Activated CD8-positive, alpha-beta memory T cell treated with anti-CD3 and anti-CD28 coated beads, Interleukin-2, amount 50 U/mL, for 48 hours (primary cell): ENCODE measurements around the gene PRSS12.
"Not testable (repeated sequence)": the region's sequence is repeated elsewhere in the genome, so short reads cannot be mapped to it uniquely, and the experiment has no call there.

Experiments used
- DNase-seq: peaks from one replicate; pipeline ENCODE4 v3.0.0-alpha.2; 2020

PRSS12 gene

GRCh38 chr4:118352843-118353533 lies at the start of gene PRSS12:
Gene PRSS12 (minus strand): TSS chr4:118353003. CDS start chr4:118352720, 283 bp downstream.
- DNase-seq: peak; percentile 86

- DNase-seq: no peak
Observed at GRCh38 chr4:118400356-118400755, 47.6 kb upstream of the PRSS12 start.

- DNase-seq: not testable (repeated sequence)
Observed at GRCh38 chr4:118399883-118400282, 47.1 kb upstream of the PRSS12 start.

- DNase-seq: no peak
Observed at GRCh38 chr4:118398226-118399090, 45.7 kb upstream of the PRSS12 start.

- no peak for DNase-seq
Observed at GRCh38 chr4:118397623-118397979, 44.8 kb upstream of the PRSS12 start.

GRCh38 chr4:118396881-118397622 lies 44.2 kb upstream of the PRSS12 start:
- DNase-seq: no peak

GRCh38 chr4:118395057-118395644 lies 42.3 kb upstream of the PRSS12 start:
- no peak for DNase-seq

GRCh38 chr4:118392509-118392908 lies 39.7 kb upstream of the PRSS12 start:
- DNase-seq: not testable (repeated sequence)

GRCh38 chr4:118390121-118390520 lies 37.3 kb upstream of the PRSS12 start:
- no peak for DNase-seq

- no peak for DNase-seq
Observed at GRCh38 chr4:118389721-118390120, 36.9 kb upstream of the PRSS12 start.

- DNase-seq: no peak
Observed at GRCh38 chr4:118388606-118389005, 35.8 kb upstream of the PRSS12 start.

- no peak for DNase-seq
Observed at GRCh38 chr4:118381902-118382301, 29.1 kb upstream of the PRSS12 start.

GRCh38 chr4:118373614-118374255 lies 20.9 kb upstream of the PRSS12 start:
- no peak for DNase-seq

- no peak for DNase-seq
Observed at GRCh38 chr4:118372251-118372650, 19.4 kb upstream of the PRSS12 start.

GRCh38 chr4:118369231-118369630 lies 16.4 kb upstream of the PRSS12 start:
- no peak for DNase-seq

- DNase-seq: no peak
Observed at GRCh38 chr4:118367872-118368271, 15.1 kb upstream of the PRSS12 start.

- no peak for DNase-seq
Observed at GRCh38 chr4:118367361-118367760, 14.6 kb upstream of the PRSS12 start.

- no peak for DNase-seq
Observed at GRCh38 chr4:118363166-118363565, 10.4 kb upstream of the PRSS12 start.

- no peak for DNase-seq
Observed at GRCh38 chr4:118361192-118361591, 8.4 kb upstream of the PRSS12 start.

- DNase-seq: no peak
Observed at GRCh38 chr4:118360106-118360505, 7.3 kb upstream of the PRSS12 start.

- no peak for DNase-seq
Observed at GRCh38 chr4:118357601-118358000, 4.8 kb upstream of the PRSS12 start.

- DNase-seq: no peak
Observed at GRCh38 chr4:118356731-118357130, 3.9 kb upstream of the PRSS12 start.

- DNase-seq: no peak
Observed at GRCh38 chr4:118356111-118356510, 3.3 kb upstream of the PRSS12 start.
